SK-N-MC (cell line): Measurements from ENCODE around the gene MGAT4B.
A peak's percentile ranks its signal among the peaks of the same experiment; 100 is the strongest.

Experiments used
- DNase-seq: peaks from one replicate; pipeline ENCODE4 v3.0.0-alpha.2; 2011; ENCODE audit warnings: low read depth, low spot score
- H3K27ac ChIP-seq: fragments of 200-600 bp; sonication (generic); 2 replicates; pipeline ENCODE4 v1.5.1; 2016; ENCODE audit warnings: mixed run types
- H3K36me3 ChIP-seq: fragments of 200-600 bp; sonication (generic); 2 replicates; pipeline ENCODE4 v1.6.1; 2017; ENCODE audit warnings: antibody characterized with exemption, low read length, mixed read lengths; ENCODE audit not compliant: insufficient read depth
- H3K4me3 ChIP-seq: fragments of 200-600 bp; sonication (generic); 2 replicates; pipeline ENCODE4 v1.5.1; 2016
- H3K9ac ChIP-seq: fragments of 200-600 bp; sonication (generic); 2 replicates; pipeline ENCODE4 v1.8.0; 2017; ENCODE audit warnings: mixed run types, mixed read lengths; ENCODE audit not compliant: insufficient read length
- H3K9me3 ChIP-seq: fragments of 200-600 bp; sonication (generic); 2 replicates; pipeline ENCODE4 v1.6.1; 2017; ENCODE audit warnings: low read depth, mild to moderate bottlenecking, antibody characterized with exemption, low read length, moderate library complexity, mixed read lengths
- EZH2 ChIP-seq: fragments of 200-600 bp; sonication (generic); IDR thresholded peaks from one replicate; pipeline ENCODE4 v1.6.1; 2017; ENCODE audit warnings: antibody characterized with exemption
- FOXP2 ChIP-seq: optimal IDR thresholded peaks from 2 replicates; pipeline ENCODE3; 2011; ENCODE audit warnings: mild to moderate bottlenecking, moderate library complexity; ENCODE audit not compliant: insufficient read depth; ENCODE audit errors: extremely low read length, control extremely low read depth
- POLR2AphosphoS5 ChIP-seq: IDR thresholded peaks from 2 replicates; pipeline ENCODE4 v1.6.1; 2012; ENCODE audit warnings: mild to moderate bottlenecking, low read depth, low read length, borderline replicate concordance

MGAT4B gene

GRCh38 chr5:179796877-179797608, 9.6 kb downstream of the MGAT4B start:
- no peak overlapping the region for H3K27ac ChIP-seq
- H3K36me3 ChIP-seq, result no peaks in the 10 kb centered on the region; the same call in 1 of the 2 replicates
- DNase-seq, result no peak
- peak overlapping the region; percentile 81 for H3K4me3 ChIP-seq
- H3K9ac ChIP-seq, result no peak overlapping the region
- no peaks in the 10 kb centered on the region for H3K9me3 ChIP-seq
- no peak for TF ChIP-seq EZH2
- no peak for TF ChIP-seq FOXP2
- no peak for TF ChIP-seq POLR2AphosphoS5

GRCh38 chr5:179795863-179796833, 10.5 kb downstream of the MGAT4B start:
- DNase-seq, result no peak
- Histone ChIP-seq H3K27ac (no peak overlapping the region), H3K36me3 (no peaks in the 10 kb centered on the region; the same call in 1 of the 2 replicates), H3K9ac (peak overlapping the region; percentile 69), H3K9me3 (no peaks in the 10 kb centered on the region), H3K4me3 (peak overlapping the region; percentile 81)
- TF ChIP-seq POLR2AphosphoS5, result no peak
- TF ChIP-seq FOXP2, result no peak
- no peak for TF ChIP-seq EZH2

- Histone ChIP-seq H3K36me3 (no peaks in the 10 kb centered on the region; the same call in 1 of the 2 replicates), H3K4me3 (peak overlapping the region; percentile 81), H3K9ac (no peak overlapping the region), H3K27ac (no peak overlapping the region), H3K9me3 (no peaks in the 10 kb centered on the region)
- no peak for DNase-seq
- no peak for TF ChIP-seq FOXP2
- TF ChIP-seq EZH2, result no peak
- TF ChIP-seq POLR2AphosphoS5, result no peak
These were observed 11.4 kb downstream of the MGAT4B start for GRCh38 chr5:179795049-179795862.

GRCh38 chr5:179794575-179794974, 12.1 kb downstream of the MGAT4B start:
- Histone ChIP-seq H3K27ac (no peak overlapping the region), H3K4me3 (no peak overlapping the region), H3K9me3 (no peaks in the 10 kb centered on the region), H3K9ac (no peak overlapping the region), H3K36me3 (no peaks in the 10 kb centered on the region; the same call in 1 of the 2 replicates)
- no peak for TF ChIP-seq FOXP2
- no peak for TF ChIP-seq EZH2
- TF ChIP-seq POLR2AphosphoS5, result no peak
- no peak for DNase-seq

- Histone ChIP-seq H3K9me3 (no peaks in the 10 kb centered on the region), H3K36me3 (no peaks in the 10 kb centered on the region; the same call in 1 of the 2 replicates), H3K4me3 (no peak overlapping the region), H3K9ac (no peak overlapping the region), H3K27ac (no peak overlapping the region)
- TF ChIP-seq EZH2 (no peak), POLR2AphosphoS5 (no peak), FOXP2 (no peak)
- no peak for DNase-seq
These were observed 12.5 kb downstream of the MGAT4B start for GRCh38 chr5:179794171-179794570.

- no peak within 1 kb of the TSS for H3K4me3 ChIP-seq
- no peak for DNase-seq
- no peaks in the 10 kb centered on the region for H3K9me3 ChIP-seq
- H3K27ac ChIP-seq, result no peak within 1 kb of the TSS
- H3K9ac ChIP-seq, result no peak within 1 kb of the TSS
- H3K36me3 ChIP-seq, result no peaks in the 10 kb centered on the region; the same call in 1 of the 2 replicates
- TF ChIP-seq EZH2 (no peak), POLR2AphosphoS5 (no peak), FOXP2 (no peak)
These were observed 13.1 kb downstream of the MGAT4B start, which contains the start of gene LTC4S for GRCh38 chr5:179793468-179794139. TSS of gene LTC4S (plus strand) at chr5:179793986. CDS start at chr5:179794081, 95 bp downstream.
